GM12878 (cell line): Measurements from ENCODE around the gene OTULINL. TPM values are rescaled to one million over a fixed set of nuclear protein-coding genes. Genes with fewer than 3 reads are reported as not detected.

Experiments
- ATF7 ChIP-seq: fragments of 450-650 bp; IDR thresholded peaks from 2 replicates; pipeline ENCODE4 v1.6.1; 2016; ENCODE audit warnings: low read depth, mild to moderate bottlenecking
- BCL11A ChIP-seq: IDR thresholded peaks from 2 replicates; pipeline ENCODE4 v1.6.1; 2011; ENCODE audit warnings: low read depth, low read length
- LARP7 ChIP-seq: fragments of 450-650 bp; IDR thresholded peaks from 2 replicates; pipeline ENCODE4 v1.6.1; 2017; ENCODE audit warnings: mild to moderate bottlenecking
- MYB ChIP-seq: fragments of 150-350 bp; IDR thresholded peaks from 2 replicates; pipeline ENCODE4 v1.6.1; 2014; ENCODE audit warnings: mild to moderate bottlenecking, low read depth, low read length, borderline replicate concordance
- PAX5 ChIP-seq: IDR thresholded peaks from 2 replicates; pipeline ENCODE4 v1.6.1; 2011; ENCODE audit warnings: low read depth, low read length, borderline replicate concordance
- polyA plus RNA-seq, 11 experiments: library from polyadenylated mRNA; depleted of rRNA in 4 of 11; unstranded in 6 of 11; stranded (reverse) in 5 of 11; fragments of >200 nt; fragmentation: Nextera tagmentation in 4 of 11; fragmentation: Illumina TruSeq in 1 of 11; extraction: Ambion mirVana in 4 of 11; extraction: Trizol in 1 of 11; gene quantifications; 1 replicate in 1 of 11; 2 replicates in 10 of 11; pipeline versions ENCODE4 v1.2.1 to v1.2.3, GENCODE V29; 2011 to 2016; ENCODE audit warnings: inconsistent platforms in 2 of 11, missing spikeins in 2 of 11, low read depth in 1 of 11
- total RNA-seq, 4 experiments: library from RNA; depleted of rRNA in 3 of 4; stranded (reverse); fragments of >200 nt in 3 of 4; fragmentation: Illumina TruSeq in 1 of 4; extraction: Trizol in 1 of 4; gene quantifications; 2 replicates each; pipeline versions ENCODE4 v1.2.1 to v1.2.3, GENCODE V29; 2013 to 2021
- TF ChIP-seq, protein P1 (sequence below): fragments of 450-650 bp; formaldehyde crosslinking; IDR thresholded peaks from 2 replicates; pipeline ENCODE4 v1.5.0; 2022; ENCODE audit warnings: mild to moderate bottlenecking, missing genetic modification characterization
- TF ChIP-seq, protein P2 (sequence below): fragments of 450-650 bp; IDR thresholded peaks from 2 replicates; pipeline ENCODE4 v1.6.1; 2017; ENCODE audit warnings: mild to moderate bottlenecking, moderate library complexity
- TF ChIP-seq, protein P3 (sequence below): IDR thresholded peaks from 2 replicates; pipeline ENCODE4 v1.6.1; 2011; ENCODE audit warnings: low read depth, low read length, improper control_type of control experiment, borderline replicate concordance
- TF ChIP-seq, protein P4 (sequence below): fragments of 450-650 bp; conservative IDR thresholded peaks from 2 replicates; pipeline ENCODE4 v1.6.1; 2017; ENCODE audit warnings: mild to moderate bottlenecking, moderate library complexity

Gene OTULINL
- total and polyA plus RNA-seq, 10 of the 15 experiments (the other 5 are each of a cell fraction or from before 2014, with no cell fraction given): 0.60 to 4.7 (median 1.8) TPM

DNA sequence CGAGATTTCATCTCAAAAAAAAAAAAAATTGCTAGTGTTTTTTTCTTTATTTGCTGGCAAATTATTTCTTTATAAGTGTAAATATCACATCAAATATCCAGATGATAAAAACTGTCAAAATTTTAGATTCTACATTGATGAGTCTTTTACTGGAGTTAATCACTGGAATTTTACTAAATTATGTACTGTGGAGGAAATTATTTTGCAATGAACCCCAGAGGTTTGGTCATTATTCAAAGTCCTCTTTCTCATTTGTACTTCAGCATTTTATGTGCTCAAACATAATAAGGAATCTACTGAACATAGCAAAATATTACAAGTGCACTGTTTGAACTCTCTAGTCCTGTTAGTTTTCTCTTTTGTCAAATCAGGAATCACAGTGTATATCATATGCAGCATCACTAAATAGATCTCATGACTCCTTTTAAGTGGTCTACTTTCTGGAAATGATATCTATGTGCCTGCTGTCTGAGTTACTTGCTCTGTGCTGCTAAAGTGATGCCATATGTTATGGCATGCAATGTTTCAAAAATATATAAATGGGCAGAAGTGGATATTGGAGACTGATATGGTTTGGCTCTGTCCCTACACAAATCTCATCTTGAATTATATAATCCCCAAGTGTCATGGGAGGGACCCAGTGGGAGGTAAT, 18.0 kb downstream of the OTULINL start (continued):
- TF ChIP-seq, protein P1, sequence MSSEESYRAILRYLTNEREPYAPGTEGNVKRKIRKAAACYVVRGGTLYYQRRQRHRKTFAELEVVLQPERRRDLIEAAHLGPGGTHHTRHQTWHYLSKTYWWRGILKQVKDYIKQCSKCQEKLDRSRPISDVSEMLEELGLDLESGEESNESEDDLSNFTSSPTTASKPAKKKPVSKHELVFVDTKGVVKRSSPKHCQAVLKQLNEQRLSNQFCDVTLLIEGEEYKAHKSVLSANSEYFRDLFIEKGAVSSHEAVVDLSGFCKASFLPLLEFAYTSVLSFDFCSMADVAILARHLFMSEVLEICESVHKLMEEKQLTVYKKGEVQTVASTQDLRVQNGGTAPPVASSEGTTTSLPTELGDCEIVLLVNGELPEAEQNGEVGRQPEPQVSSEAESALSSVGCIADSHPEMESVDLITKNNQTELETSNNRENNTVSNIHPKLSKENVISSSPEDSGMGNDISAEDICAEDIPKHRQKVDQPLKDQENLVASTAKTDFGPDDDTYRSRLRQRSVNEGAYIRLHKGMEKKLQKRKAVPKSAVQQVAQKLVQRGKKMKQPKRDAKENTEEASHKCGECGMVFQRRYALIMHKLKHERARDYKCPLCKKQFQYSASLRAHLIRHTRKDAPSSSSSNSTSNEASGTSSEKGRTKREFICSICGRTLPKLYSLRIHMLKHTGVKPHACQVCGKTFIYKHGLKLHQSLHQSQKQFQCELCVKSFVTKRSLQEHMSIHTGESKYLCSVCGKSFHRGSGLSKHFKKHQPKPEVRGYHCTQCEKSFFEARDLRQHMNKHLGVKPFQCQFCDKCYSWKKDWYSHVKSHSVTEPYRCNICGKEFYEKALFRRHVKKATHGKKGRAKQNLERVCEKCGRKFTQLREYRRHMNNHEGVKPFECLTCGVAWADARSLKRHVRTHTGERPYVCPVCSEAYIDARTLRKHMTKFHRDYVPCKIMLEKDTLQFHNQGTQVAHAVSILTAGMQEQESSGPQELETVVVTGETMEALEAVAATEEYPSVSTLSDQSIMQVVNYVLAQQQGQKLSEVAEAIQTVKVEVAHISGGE (CRISPR knock-in tag): no peak
- TF ChIP-seq BCL11A (no peak), ATF7 (no peak), LARP7 (no peak), MYB (no peak), PAX5 (no peak)
- TF ChIP-seq, protein P2, sequence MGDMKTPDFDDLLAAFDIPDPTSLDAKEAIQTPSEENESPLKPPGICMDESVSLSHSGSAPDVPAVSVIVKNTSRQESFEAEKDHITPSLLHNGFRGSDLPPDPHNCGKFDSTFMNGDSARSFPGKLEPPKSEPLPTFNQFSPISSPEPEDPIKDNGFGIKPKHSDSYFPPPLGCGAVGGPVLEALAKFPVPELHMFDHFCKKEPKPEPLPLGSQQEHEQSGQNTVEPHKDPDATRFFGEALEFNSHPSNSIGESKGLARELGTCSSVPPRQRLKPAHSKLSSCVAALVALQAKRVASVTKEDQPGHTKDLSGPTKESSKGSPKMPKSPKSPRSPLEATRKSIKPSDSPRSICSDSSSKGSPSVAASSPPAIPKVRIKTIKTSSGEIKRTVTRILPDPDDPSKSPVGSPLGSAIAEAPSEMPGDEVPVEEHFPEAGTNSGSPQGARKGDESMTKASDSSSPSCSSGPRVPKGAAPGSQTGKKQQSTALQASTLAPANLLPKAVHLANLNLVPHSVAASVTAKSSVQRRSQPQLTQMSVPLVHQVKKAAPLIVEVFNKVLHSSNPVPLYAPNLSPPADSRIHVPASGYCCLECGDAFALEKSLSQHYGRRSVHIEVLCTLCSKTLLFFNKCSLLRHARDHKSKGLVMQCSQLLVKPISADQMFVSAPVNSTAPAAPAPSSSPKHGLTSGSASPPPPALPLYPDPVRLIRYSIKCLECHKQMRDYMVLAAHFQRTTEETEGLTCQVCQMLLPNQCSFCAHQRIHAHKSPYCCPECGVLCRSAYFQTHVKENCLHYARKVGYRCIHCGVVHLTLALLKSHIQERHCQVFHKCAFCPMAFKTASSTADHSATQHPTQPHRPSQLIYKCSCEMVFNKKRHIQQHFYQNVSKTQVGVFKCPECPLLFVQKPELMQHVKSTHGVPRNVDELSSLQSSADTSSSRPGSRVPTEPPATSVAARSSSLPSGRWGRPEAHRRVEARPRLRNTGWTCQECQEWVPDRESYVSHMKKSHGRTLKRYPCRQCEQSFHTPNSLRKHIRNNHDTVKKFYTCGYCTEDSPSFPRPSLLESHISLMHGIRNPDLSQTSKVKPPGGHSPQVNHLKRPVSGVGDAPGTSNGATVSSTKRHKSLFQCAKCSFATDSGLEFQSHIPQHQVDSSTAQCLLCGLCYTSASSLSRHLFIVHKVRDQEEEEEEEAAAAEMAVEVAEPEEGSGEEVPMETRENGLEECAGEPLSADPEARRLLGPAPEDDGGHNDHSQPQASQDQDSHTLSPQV: no peak
- TF ChIP-seq, protein P3, sequence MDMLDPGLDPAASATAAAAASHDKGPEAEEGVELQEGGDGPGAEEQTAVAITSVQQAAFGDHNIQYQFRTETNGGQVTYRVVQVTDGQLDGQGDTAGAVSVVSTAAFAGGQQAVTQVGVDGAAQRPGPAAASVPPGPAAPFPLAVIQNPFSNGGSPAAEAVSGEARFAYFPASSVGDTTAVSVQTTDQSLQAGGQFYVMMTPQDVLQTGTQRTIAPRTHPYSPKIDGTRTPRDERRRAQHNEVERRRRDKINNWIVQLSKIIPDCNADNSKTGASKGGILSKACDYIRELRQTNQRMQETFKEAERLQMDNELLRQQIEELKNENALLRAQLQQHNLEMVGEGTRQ: no peak
- TF ChIP-seq, protein P4, sequence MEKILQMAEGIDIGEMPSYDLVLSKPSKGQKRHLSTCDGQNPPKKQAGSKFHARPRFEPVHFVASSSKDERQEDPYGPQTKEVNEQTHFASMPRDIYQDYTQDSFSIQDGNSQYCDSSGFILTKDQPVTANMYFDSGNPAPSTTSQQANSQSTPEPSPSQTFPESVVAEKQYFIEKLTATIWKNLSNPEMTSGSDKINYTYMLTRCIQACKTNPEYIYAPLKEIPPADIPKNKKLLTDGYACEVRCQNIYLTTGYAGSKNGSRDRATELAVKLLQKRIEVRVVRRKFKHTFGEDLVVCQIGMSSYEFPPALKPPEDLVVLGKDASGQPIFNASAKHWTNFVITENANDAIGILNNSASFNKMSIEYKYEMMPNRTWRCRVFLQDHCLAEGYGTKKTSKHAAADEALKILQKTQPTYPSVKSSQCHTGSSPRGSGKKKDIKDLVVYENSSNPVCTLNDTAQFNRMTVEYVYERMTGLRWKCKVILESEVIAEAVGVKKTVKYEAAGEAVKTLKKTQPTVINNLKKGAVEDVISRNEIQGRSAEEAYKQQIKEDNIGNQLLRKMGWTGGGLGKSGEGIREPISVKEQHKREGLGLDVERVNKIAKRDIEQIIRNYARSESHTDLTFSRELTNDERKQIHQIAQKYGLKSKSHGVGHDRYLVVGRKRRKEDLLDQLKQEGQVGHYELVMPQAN: no peak
